GM21737 (cell line): Measurements from ENCODE around the gene LUZP2.

Source experiments
- ATAC-seq: cut with Tn5 transposase; IDR thresholded peaks from one replicate; pipeline ENCODE4 v1.9.1; 2021; ENCODE audit warnings: mild to moderate bottlenecking, moderate library complexity; ENCODE audit not compliant: unreplicated experiment

LUZP2 gene

GRCh38 chr11:24708616-24709015 lies 211.8 kb downstream of the LUZP2 start:
- no peak for ATAC-seq

- no peak for ATAC-seq
Measured at GRCh38 chr11:24709928-24710565, 213.2 kb downstream of the LUZP2 start.

GRCh38 chr11:24714601-24715000 lies 217.7 kb downstream of the LUZP2 start:
- ATAC-seq = no peak

GRCh38 chr11:24716403-24716802 lies 219.6 kb downstream of the LUZP2 start:
- ATAC-seq = no peak

GRCh38 chr11:24723231-24723630 lies 226.4 kb downstream of the LUZP2 start:
- no peak for ATAC-seq

GRCh38 chr11:24731554-24731953 lies 234.7 kb downstream of the LUZP2 start:
- no peak for ATAC-seq

- ATAC-seq = no peak
Measured at GRCh38 chr11:24734742-24735237, 237.9 kb downstream of the LUZP2 start.

GRCh38 chr11:24738972-24739371 lies 242.1 kb downstream of the LUZP2 start:
- no peak for ATAC-seq

- ATAC-seq = no peak
Measured at GRCh38 chr11:24739637-24740036, 242.8 kb downstream of the LUZP2 start.

GRCh38 chr11:24747275-24748251 lies 250.7 kb downstream of the LUZP2 start:
- ATAC-seq = no peak

GRCh38 chr11:24748261-24748660 lies 251.4 kb downstream of the LUZP2 start:
- ATAC-seq = no peak

GRCh38 chr11:24754406-24754805 lies 257.6 kb downstream of the LUZP2 start:
- no peak for ATAC-seq

GRCh38 chr11:24755260-24755839 lies 258.5 kb downstream of the LUZP2 start:
- no peak for ATAC-seq

GRCh38 chr11:24759742-24760141 lies 262.9 kb downstream of the LUZP2 start:
- ATAC-seq = no peak

GRCh38 chr11:24760681-24761080 lies 263.8 kb downstream of the LUZP2 start:
- ATAC-seq = no peak

- ATAC-seq = no peak
Measured at GRCh38 chr11:24762076-24762475, 265.2 kb downstream of the LUZP2 start.

- no peak for ATAC-seq
Measured at GRCh38 chr11:24767411-24767810, 270.6 kb downstream of the LUZP2 start.

- ATAC-seq = no peak
Measured at GRCh38 chr11:24773322-24773721, 276.5 kb downstream of the LUZP2 start.

- ATAC-seq = no peak
Measured at GRCh38 chr11:24779791-24780190, 282.9 kb downstream of the LUZP2 start.

- ATAC-seq = no peak
Measured at GRCh38 chr11:24781288-24781687, 284.4 kb downstream of the LUZP2 start.

GRCh38 chr11:24793479-24793878 lies 296.6 kb downstream of the LUZP2 start:
- no peak for ATAC-seq

- ATAC-seq = no peak
Measured at GRCh38 chr11:24794064-24794463, 297.2 kb downstream of the LUZP2 start.
